HUES48 (cell line): ENCODE data around the gene FKBP9.
A peak's percentile ranks its signal among the peaks of the same experiment; 100 is the strongest.
"Not testable (repeated sequence)": the region's sequence is repeated elsewhere in the genome, so short reads cannot be mapped to it uniquely, and the experiment has no call there.

ENCODE experiments used
- H3K27ac ChIP-seq: one replicate; pipeline ENCODE4 v1.7.0; 2013; ENCODE audit warnings: low read depth, low read length, inconsistent platforms
- H3K27me3 ChIP-seq: 2 replicates; pipeline ENCODE4 v1.6.1; 2013; ENCODE audit warnings: mild to moderate bottlenecking, low read length; ENCODE audit not compliant: control insufficient read depth, insufficient read depth
- H3K36me3 ChIP-seq: 2 replicates; pipeline ENCODE4 v1.6.1; 2013; ENCODE audit warnings: low read length; ENCODE audit not compliant: control insufficient read depth, insufficient read depth
- H3K4me1 ChIP-seq: 2 replicates; pipeline ENCODE4 v1.6.1; 2013; ENCODE audit warnings: mild to moderate bottlenecking, low read length; ENCODE audit not compliant: control insufficient read depth, insufficient read depth
- H3K4me3 ChIP-seq: 2 replicates; pipeline ENCODE4 v1.5.1; 2013; ENCODE audit warnings: mild to moderate bottlenecking, low read depth, low read length
- H3K9ac ChIP-seq: 2 replicates; pipeline ENCODE4 v1.6.1; 2013; ENCODE audit warnings: mild to moderate bottlenecking, low read depth, low read length, moderate library complexity
- H3K9me3 ChIP-seq: 2 replicates; pipeline ENCODE4 v1.6.1; 2013; ENCODE audit warnings: low read length; ENCODE audit not compliant: control insufficient read depth, insufficient read depth

FKBP9 gene

GRCh38 chr7:32991975-32992700 is 34.9 kb downstream of the FKBP9 start:
- not testable (repeated sequence) for H3K9me3 ChIP-seq, H3K27me3 ChIP-seq, H3K27ac ChIP-seq, H3K9ac ChIP-seq, H3K4me3 ChIP-seq, H3K36me3 ChIP-seq, H3K4me1 ChIP-seq

GRCh38 chr7:32992750-32993149 is 35.5 kb downstream of the FKBP9 start:
- H3K27me3 ChIP-seq, H3K4me3 ChIP-seq, H3K9ac ChIP-seq, H3K27ac ChIP-seq, H3K36me3 ChIP-seq, H3K4me1 ChIP-seq, H3K9me3 ChIP-seq: not testable (repeated sequence)

- peak overlapping the region; percentile 47 for H3K27ac ChIP-seq
- not testable (repeated sequence) for H3K9me3 ChIP-seq, H3K4me1 ChIP-seq, H3K9ac ChIP-seq, H3K36me3 ChIP-seq, H3K27me3 ChIP-seq, H3K4me3 ChIP-seq
These were observed 40.7 kb downstream of the FKBP9 start for GRCh38 chr7:32997956-32998355.

- H3K4me1 ChIP-seq, H3K9ac ChIP-seq, H3K4me3 ChIP-seq, H3K9me3 ChIP-seq, H3K36me3 ChIP-seq, H3K27me3 ChIP-seq: not testable (repeated sequence)
- H3K27ac ChIP-seq: peak overlapping the region; percentile 47
These were observed 41.3 kb downstream of the FKBP9 start for GRCh38 chr7:32998361-32999171.

- not testable (repeated sequence) for H3K4me1 ChIP-seq, H3K27me3 ChIP-seq, H3K4me3 ChIP-seq, H3K9me3 ChIP-seq, H3K27ac ChIP-seq, H3K9ac ChIP-seq, H3K36me3 ChIP-seq
These were observed 42.1 kb downstream of the FKBP9 start for GRCh38 chr7:32999380-32999779.

- not testable (repeated sequence) for H3K27ac ChIP-seq, H3K4me1 ChIP-seq, H3K9me3 ChIP-seq, H3K27me3 ChIP-seq, H3K36me3 ChIP-seq, H3K4me3 ChIP-seq, H3K9ac ChIP-seq
These were observed 45.9 kb downstream of the FKBP9 start for GRCh38 chr7:33003111-33003510.

GRCh38 chr7:33004104-33004616 is 46.9 kb downstream of the FKBP9 start:
- H3K27me3 ChIP-seq, H3K4me1 ChIP-seq, H3K9me3 ChIP-seq, H3K4me3 ChIP-seq, H3K36me3 ChIP-seq, H3K27ac ChIP-seq, H3K9ac ChIP-seq: not testable (repeated sequence)

- H3K4me1 ChIP-seq, H3K9me3 ChIP-seq: not testable (repeated sequence)
These were observed 48.0 kb downstream of the FKBP9 start for GRCh38 chr7:33005193-33005592.

GRCh38 chr7:33005690-33006089 is 48.5 kb downstream of the FKBP9 start:
- not testable (repeated sequence) for H3K27me3 ChIP-seq, H3K4me3 ChIP-seq, H3K27ac ChIP-seq, H3K36me3 ChIP-seq, H3K4me1 ChIP-seq, H3K9me3 ChIP-seq, H3K9ac ChIP-seq

More at GRCh38 chr7:33005193-33005592, 48.0 kb downstream of the FKBP9 start:
- not testable (repeated sequence) for H3K27ac ChIP-seq, H3K36me3 ChIP-seq, H3K9ac ChIP-seq, H3K27me3 ChIP-seq, H3K4me3 ChIP-seq

GRCh38 chr7:33009734-33010133 is 52.5 kb downstream of the FKBP9 start:
- Histone ChIP-seq H3K9ac (no peak overlapping the region), H3K36me3 (peaks cover 20% of the 10 kb centered on the region), H3K4me1 (no peaks in the 10 kb centered on the region), H3K27ac (no peak overlapping the region), H3K4me3 (no peak overlapping the region), H3K9me3 (no peaks in the 10 kb centered on the region), H3K27me3 (no peaks in the 10 kb centered on the region)

- H3K9me3 ChIP-seq: no peaks in the 10 kb centered on the region
- H3K4me1 ChIP-seq: no peaks in the 10 kb centered on the region
- peaks cover 44% of the 10 kb centered on the region for H3K36me3 ChIP-seq
- no peak overlapping the region for H3K27ac ChIP-seq
- no peak overlapping the region for H3K9ac ChIP-seq
- no peaks in the 10 kb centered on the region for H3K27me3 ChIP-seq
- H3K4me3 ChIP-seq: no peak overlapping the region
These were observed 55.1 kb downstream of the FKBP9 start for GRCh38 chr7:33012364-33012763.
